BJ (cell line): ENCODE results near the gene ADGRA1. TPM values are rescaled to one million over a fixed set of nuclear protein-coding genes. Genes with fewer than 3 reads are reported as not detected.

Source experiments
- CTCF ChIA-PET: fragments of 350-600 bp; formaldehyde crosslinking; extraction: SDS; loops from one replicate; lab custom pipeline; 2021; ENCODE audit warnings: antibody characterized with exemption, inconsistent platforms; lab: Yijun Ruan, JAX
- POLR2A ChIA-PET: fragments of 300-600 bp; sonication (Branson Sonifier 250); formaldehyde crosslinking; extraction: SDS; loops from one replicate; lab custom pipeline; 2021; ENCODE audit warnings: antibody characterized with exemption; lab: Charles Lee
- DNase-seq: peaks from one replicate; pipeline ENCODE4 v3.0.0-alpha.2; 2011; ENCODE audit warnings: low read depth
- H3K27me3 ChIP-seq: 2 replicates; pipeline ENCODE4 v1.6.0; 2011; ENCODE audit warnings: low read length; ENCODE audit not compliant: control insufficient read depth, insufficient read depth
- H3K36me3 ChIP-seq: 2 replicates; pipeline ENCODE4 v1.5.1; 2011; ENCODE audit warnings: low read length; ENCODE audit not compliant: control insufficient read depth, insufficient read depth
- H3K4me3 ChIP-seq: 2 replicates; pipeline ENCODE4 v1.5.1; 2011; ENCODE audit warnings: low read depth, mild to moderate bottlenecking, control low read depth, low read length
- CTCF ChIP-seq: IDR thresholded peaks from 2 replicates; pipeline ENCODE4 v1.5.1; 2011; ENCODE audit warnings: low read depth, mild to moderate bottlenecking, control low read depth, inconsistent platforms, low read length, moderate library complexity; ENCODE audit not compliant: insufficient read depth
- polyA plus RNA-seq: library from polyadenylated mRNA; depleted of rRNA; stranded (reverse); fragments of >200 nt; gene quantifications from 2 replicates; pipeline ENCODE4 v1.2.3, GENCODE V29; 2011

The ADGRA1 gene
- polyA plus RNA-seq, 1 experiment, result not detected

DNA sequence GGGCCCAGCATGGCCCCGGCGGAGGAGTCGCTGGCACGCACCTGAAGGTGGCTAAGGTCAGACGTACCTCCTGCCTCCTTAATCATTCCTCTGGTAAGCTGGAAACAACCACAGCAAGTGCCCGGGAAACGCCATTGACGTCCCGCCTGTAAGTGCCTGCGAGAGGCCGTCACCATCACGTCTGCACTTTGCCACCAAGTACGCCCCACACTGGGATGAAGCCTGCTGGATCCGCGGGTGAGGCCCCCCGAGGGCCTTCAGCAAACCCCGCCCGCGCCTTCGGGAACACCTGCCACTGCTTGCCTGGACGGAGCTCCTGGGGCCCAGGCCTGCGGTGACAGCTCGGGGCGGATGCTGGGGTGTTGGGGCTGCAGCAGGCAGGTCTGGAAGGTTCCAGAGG, 12.5 kb downstream of the ADGRA1 start:
- DNase-seq, result no peak
- Histone ChIP-seq H3K27me3 (no peaks in the 10 kb centered on the region; the same call in 1 of the 2 replicates), H3K36me3 (no peaks in the 10 kb centered on the region), H3K4me3 (no peak overlapping the region)
- ChIA-PET POLR2A (no interaction called here), CTCF (interaction anchor here (0.6 kb wide), 1 partner anchor 26 kb away, joined by 3 read pairs; no protein-coding TSS in a partner anchor)
- TF ChIP-seq CTCF, result no peak

DNA sequence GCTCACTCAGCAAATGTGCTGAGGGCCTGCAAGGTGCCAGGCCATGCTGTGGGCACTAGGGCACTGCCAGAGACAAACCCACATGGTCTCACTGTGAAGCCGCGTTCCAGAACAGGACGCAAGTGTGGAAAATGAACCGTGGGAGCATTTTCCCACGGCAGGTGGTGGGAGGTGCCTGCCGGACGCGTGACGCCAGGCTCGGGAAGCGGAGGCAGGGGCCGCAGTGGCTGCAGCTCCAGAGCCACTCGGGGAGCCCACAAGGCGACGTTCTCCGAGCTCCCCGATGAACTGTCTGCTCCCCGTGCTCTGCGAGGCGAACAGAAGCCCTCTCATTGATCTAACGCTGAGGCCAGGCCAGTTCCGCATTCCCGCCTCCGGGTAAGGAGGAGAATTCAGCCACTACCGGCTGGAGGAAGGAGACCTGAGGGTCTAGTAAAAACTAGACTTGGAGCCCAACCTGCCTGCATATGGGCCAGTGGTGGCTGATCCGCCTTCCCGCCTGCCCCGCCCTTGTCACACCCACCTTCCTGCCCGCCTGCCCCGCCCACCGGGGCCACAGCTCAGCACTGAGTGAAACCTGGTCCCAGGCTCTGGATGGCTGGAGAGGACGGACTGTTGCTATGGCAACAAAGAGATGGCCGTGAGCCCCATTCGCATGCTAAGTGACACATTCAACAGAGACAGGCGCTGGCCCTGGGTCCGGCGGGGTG, 13.1 kb downstream of the ADGRA1 start:
- POLR2A ChIA-PET, result no interaction called here
- no peak for TF ChIP-seq CTCF

DNA sequence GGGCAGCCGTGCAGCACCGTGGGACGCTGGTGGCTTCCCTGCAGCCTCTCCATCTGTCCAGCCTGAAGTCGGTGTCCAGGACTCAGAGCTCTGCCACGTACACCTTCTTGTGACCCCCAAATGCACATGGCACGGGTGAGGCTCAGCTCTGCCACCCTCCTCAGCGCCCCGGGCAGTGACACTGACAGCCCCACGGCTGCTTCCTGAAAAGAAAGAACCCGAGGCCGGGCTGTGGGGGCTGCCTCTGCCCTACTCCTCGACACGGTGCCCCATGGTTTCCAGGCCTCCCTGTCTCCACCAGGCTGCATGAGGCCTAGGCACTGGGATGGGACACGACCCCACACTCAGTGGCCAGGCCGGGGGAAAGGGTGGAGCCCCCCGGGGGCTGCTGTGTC, 13.7 kb downstream of the ADGRA1 start:
- Histone ChIP-seq H3K4me3 (no peak overlapping the region), H3K36me3 (no peaks in the 10 kb centered on the region), H3K27me3 (no peaks in the 10 kb centered on the region)
- DNase-seq, result no peak
- POLR2A ChIA-PET, result no interaction called here
- no peak for TF ChIP-seq CTCF
- CTCF ChIA-PET, result no interaction called here

More for the DNA sequence above, 13.1 kb downstream of the ADGRA1 start:
- CTCF ChIA-PET, result interaction anchor here (0.6 kb wide), 1 partner anchor 26 kb away, joined by 3 read pairs; no protein-coding TSS in a partner anchor
- Histone ChIP-seq H3K36me3 (no peaks in the 10 kb centered on the region), H3K4me3 (no peak overlapping the region), H3K27me3 (no peaks in the 10 kb centered on the region)
- no peak for DNase-seq

DNA sequence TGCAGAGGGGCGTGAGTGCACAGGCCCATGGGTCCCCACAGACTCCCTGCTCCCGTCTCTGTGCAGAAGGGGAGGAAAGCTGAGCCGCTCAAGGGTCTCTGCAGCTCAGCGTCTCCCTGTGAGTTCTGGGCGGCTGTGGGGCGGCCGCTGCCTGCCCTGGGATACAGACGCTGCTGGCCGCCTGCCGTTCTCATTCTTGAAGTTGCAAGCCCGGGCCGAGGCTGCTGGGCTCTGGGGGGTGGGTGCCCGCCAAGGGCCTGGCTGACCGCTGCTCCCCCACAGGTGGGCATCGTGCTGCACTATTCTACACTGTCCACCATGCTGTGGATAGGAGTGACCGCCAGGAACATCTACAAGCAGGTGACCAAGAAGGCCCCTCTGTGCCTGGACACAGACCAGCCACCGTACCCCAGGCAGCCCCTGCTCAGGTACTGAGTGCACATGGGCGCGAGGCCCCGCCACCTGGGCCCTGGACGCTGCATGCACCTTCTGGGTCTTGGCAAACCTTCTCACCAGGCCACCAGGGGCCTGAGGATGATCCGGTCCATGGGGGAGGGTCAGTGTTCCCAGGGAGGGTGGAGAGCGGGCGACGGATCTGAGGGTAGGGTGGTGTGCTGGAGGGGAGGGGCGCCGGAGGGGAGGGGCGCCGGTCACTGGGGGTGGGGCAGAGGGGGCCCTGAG, 14.8 kb downstream of the ADGRA1 start:
- no peaks in the 10 kb centered on the region for H3K36me3 ChIP-seq
- POLR2A ChIA-PET, result no interaction called here
- DNase-seq, result no peak
- H3K27me3 ChIP-seq, result no peaks in the 10 kb centered on the region
- H3K4me3 ChIP-seq, result no peak overlapping the region
- no peak for TF ChIP-seq CTCF
- CTCF ChIA-PET, result interaction anchor here (1.3 kb wide), 1 partner anchor 199 kb away, joined by 3 read pairs; no protein-coding TSS in a partner anchor

DNA sequence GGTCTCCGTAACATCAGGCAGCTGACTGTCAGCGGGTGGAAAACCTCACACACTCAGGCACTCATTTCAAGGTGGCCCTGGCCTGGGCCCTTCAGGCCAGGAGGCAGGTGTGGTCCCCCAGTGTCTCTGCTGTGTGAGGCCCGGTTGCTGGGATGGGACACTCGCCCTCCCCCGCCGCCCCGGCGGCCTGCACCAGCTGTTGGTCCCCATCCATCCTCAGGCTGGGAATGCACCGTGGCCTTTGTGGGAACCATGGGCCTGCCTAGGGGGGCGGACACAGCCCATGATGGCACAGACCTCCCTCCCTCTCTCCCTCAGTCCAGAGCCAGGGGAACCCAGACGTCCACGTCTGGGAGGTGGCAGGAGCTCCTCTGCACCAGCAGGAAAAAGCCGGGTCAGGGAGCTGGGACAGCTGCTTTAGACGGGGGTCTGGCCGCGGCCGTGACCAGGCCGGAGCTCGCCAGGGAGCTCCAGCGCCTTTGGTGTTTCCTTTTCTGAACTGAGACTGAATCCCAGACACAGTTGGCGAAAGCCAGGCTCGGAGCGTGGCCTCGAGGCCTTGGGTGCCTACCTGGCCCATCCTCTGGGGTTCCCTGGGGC, 15.7 kb downstream of the ADGRA1 start:
- Histone ChIP-seq H3K36me3 (no peaks in the 10 kb centered on the region), H3K27me3 (no peaks in the 10 kb centered on the region), H3K4me3 (no peak overlapping the region)
- TF ChIP-seq CTCF, result no peak
- POLR2A ChIA-PET, result no interaction called here
- no peak for DNase-seq
- CTCF ChIA-PET, result interaction anchor here (1.0 to 1.3 kb wide), 2 partner anchors 22 to 200 kb away, joined by 3 read pairs; no protein-coding TSS in a partner anchor
